HL-60 (cell line): ENCODE data around the gene NUP93.

Source experiments
- DNase-seq, 2 experiments: peaks; one replicate each; pipeline ENCODE4 v3.0.0-alpha.2; 2010 to 2020; ENCODE audit warnings: low read depth in 1 of 2, low spot score in 1 of 2
- H3K27ac ChIP-seq: fragments of 250-450 bp; sonication (Bioruptor Pico); replicated peaks from 2 replicates; pipeline ENCODE4 v1.5.1; 2020; ENCODE audit warnings: mild to moderate bottlenecking, moderate library complexity
- H3K27me3 ChIP-seq: fragments of 250-450 bp; sonication (Bioruptor Pico); 2 replicates; pipeline ENCODE4 v1.5.1; 2021; ENCODE audit warnings: mild to moderate bottlenecking, moderate library complexity; ENCODE audit not compliant: insufficient read depth, poor library complexity, severe bottlenecking
- H3K4me3 ChIP-seq: replicated peaks from 2 replicates; pipeline ENCODE4 v1.5.1; 2011; ENCODE audit warnings: mild to moderate bottlenecking, control low read depth, low read length; ENCODE audit not compliant: insufficient read depth
- CTCF ChIP-seq: IDR thresholded peaks from one replicate; pipeline ENCODE4 v1.5.1; 2011; ENCODE audit warnings: low read length, control low read depth, inconsistent platforms; ENCODE audit not compliant: insufficient read depth
- GABPA ChIP-seq: IDR thresholded peaks from 2 replicates; pipeline ENCODE4 v1.6.1; 2012; ENCODE audit warnings: low read depth
- POLR2AphosphoS5 ChIP-seq: IDR thresholded peaks from 2 replicates; pipeline ENCODE4 v1.6.1; 2012; ENCODE audit warnings: low read depth
- REST ChIP-seq: IDR thresholded peaks from 2 replicates; pipeline ENCODE4 v1.6.1; 2012; ENCODE audit warnings: low read depth; ENCODE audit not compliant: insufficient replicate concordance
- SPI1 ChIP-seq: IDR thresholded peaks from 2 replicates; pipeline ENCODE4 v1.6.1; 2012; ENCODE audit warnings: low read depth, mild to moderate bottlenecking, borderline replicate concordance

The NUP93 gene

GRCh38 chr16:56856876-56857447 lies 127.0 kb downstream of the NUP93 start:
- Histone ChIP-seq H3K27ac (no peak overlapping the region), H3K27me3 (no peaks in the 10 kb centered on the region), H3K4me3 (no peak overlapping the region)
- DNase-seq, result no peak
- TF ChIP-seq REST, result no peak
- no peak for TF ChIP-seq CTCF
- no peak for TF ChIP-seq GABPA

- no peak for TF ChIP-seq GABPA
- TF ChIP-seq CTCF, result no peak
- no peak for TF ChIP-seq POLR2AphosphoS5
- no peak for TF ChIP-seq SPI1
- TF ChIP-seq REST, result no peak
- DNase-seq, result peak; percentile 23 to 80
- H3K27me3 ChIP-seq, result no peaks in the 10 kb centered on the region
- H3K4me3 ChIP-seq, result no peak overlapping the region
- H3K27ac ChIP-seq, result no peak overlapping the region
These were observed 128.4 kb downstream of the NUP93 start for GRCh38 chr16:56858374-56858773.

GRCh38 chr16:56859636-56860035 lies 129.7 kb downstream of the NUP93 start:
- no peak overlapping the region for H3K4me3 ChIP-seq

More at GRCh38 chr16:56859636-56860035, 129.7 kb downstream of the NUP93 start:
- no peak for TF ChIP-seq GABPA
- TF ChIP-seq REST, result no peak
- no peak overlapping the region for H3K27ac ChIP-seq
- DNase-seq, result no peak
- H3K27me3 ChIP-seq, result no peaks in the 10 kb centered on the region
